Measurements from ENCODE around the gene RHOA.
"Not testable (repeated sequence)": the region's sequence is repeated elsewhere in the genome, so short reads cannot be mapped to it uniquely, and the experiment has no call there.

RHOA gene

DNA sequence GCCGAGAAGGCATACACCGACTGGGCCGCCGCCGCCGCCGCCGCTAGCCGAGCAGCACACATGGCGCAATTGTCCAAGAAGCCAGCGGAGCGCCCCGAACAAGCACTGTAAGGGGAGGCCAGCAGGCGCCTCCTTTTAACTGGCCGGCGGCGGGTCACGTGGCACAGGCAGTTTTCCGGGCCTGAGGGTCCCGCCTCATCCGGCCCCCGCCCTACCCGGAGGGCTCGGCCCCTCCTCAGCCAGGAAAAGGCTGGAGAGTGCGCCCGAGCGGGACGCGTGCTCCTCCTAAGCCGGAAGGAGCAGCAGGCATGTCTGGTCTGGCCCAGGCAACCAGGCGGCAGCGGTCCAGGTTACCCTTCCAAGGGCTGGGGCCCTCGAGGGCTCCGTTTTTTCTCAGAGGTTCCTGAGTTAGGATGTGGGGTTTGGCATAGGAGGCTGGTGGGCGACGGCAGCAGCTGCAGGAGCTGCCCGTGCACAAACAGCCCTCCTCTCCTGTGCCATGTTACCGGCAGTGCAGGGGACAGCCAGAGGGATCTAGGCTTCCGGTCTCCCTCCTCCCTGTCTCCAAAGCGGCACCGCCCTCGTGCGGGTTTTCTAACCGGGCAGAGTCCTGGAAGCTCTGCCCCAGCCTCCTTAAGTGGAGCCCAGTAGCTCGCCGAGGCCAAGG, 53.4 kb downstream of the RHOA start, which contains the start of gene GPX1:
TSS of gene GPX1 (minus strand) at position 137 of the 667 bp plus-strand sequence. CDS start at position 62, 75 bp downstream.
- DNase-seq (ENCODE audit: insufficient read length), result peak; percentile 87
- peak; percentile 86 for FAIRE-seq

DNA sequence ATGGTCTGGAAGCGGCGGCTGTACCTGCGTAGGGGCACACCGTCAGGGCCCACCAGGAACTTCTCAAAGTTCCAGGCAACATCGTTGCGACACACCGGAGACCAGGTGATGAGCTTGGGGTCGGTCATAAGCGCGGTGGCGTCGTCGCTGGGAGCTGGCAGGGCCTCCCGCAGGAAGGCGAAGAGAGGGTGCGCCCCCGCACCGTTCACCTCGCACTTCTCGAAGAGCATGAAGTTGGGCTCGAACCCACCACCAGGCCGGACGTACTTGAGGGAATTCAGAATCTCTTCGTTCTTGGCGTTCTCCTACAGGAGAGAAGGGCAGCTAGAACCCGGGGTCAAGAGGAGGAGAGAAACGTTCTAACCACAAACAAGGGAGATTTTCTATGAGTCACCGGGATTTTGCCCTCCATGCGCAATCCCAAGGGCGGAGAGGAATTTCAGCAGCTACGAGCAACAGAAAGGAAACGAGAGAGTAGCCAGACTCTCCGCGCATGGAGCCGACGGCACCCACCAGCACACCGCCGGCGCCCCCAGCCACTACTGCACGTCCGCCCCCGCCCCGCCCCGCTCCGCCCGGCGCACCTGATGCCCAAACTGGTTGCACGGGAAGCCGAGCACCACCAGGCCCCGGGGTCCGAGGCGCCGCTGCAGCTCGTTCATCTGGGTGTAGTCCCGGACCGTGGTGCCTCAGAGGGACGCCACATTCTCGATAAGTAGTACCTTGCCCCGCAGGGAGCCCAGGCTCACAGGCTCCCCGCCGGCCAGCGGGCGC, 54.1 kb downstream of the RHOA start:
- peak; percentile 87 for FAIRE-seq
- not testable (repeated sequence) for DNase-seq (ENCODE audit: insufficient read length)

More for the DNA sequence above, 53.4 kb downstream of the RHOA start, which contains the start of gene GPX1:
- TF ChIP-seq POLR2A (IDR thresholded peaks at IDR 0.05; ENCODE audit: low read depth, low read length) (peak; percentile 91), TAF1 (IDR thresholded peaks at IDR 0.05; ENCODE audit: borderline replicate concordance, low read depth, low read length) (no peak; the same call in 1 of the 2 replicates), POLR2AphosphoS5 (IDR thresholded peaks at IDR 0.05; ENCODE audit: low read depth, low read length) (peak; percentile 89)

DNA sequence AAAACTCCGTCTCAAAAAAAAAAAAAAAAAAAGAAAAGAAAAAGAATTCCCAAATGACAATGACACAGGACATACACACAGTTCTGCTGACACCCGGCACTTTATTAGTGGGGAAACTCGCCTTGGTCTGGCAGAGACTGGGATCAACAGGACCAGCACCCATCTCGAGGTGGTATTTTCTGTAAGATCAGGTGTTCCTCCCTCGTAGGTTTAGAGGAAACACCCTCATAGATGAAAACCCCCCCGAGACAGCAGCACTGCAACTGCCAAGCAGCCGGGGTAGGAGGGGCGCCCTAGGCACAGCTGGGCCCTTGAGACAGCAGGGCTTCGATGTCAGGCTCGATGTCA, 54.7 kb downstream of the RHOA start:
- not testable (repeated sequence) for FAIRE-seq; DNase-seq (ENCODE audit: insufficient read length)

DNA sequence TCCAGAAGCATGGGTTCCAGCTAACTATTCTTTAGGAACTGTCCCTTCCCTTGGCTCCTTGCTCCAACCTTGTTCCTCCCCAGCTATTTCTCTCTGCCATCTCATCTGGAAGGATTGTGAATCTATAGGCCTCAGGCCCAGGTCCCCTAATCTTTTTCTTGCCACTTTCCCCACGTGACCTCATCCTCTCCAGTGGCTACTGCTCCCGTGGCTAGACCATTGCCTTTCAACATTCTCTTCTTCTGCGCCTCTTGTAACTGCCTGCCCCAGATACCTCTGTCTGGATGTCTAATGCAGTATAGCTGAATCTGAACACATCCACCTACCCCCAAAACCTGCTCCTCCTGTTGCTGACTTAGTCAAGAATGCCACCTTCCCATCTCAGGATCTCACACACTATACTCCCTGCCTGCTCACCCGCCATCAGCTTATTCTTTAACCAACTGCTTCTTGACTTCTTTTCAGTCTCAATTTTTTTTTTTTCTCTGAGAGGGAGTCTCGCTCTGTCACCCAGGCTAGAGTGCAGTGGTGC, 58.8 kb downstream of the RHOA start:
- FAIRE-seq (peak; percentile 36), DNase-seq (ENCODE audit: insufficient read length) (no peak)
- TF ChIP-seq POLR2A (IDR thresholded peaks at IDR 0.05; ENCODE audit: low read depth, low read length) (no peak), TAF1 (IDR thresholded peaks at IDR 0.05; ENCODE audit: borderline replicate concordance, low read depth, low read length) (no peak), POLR2AphosphoS5 (IDR thresholded peaks at IDR 0.05; ENCODE audit: low read depth, low read length) (no peak)

DNA sequence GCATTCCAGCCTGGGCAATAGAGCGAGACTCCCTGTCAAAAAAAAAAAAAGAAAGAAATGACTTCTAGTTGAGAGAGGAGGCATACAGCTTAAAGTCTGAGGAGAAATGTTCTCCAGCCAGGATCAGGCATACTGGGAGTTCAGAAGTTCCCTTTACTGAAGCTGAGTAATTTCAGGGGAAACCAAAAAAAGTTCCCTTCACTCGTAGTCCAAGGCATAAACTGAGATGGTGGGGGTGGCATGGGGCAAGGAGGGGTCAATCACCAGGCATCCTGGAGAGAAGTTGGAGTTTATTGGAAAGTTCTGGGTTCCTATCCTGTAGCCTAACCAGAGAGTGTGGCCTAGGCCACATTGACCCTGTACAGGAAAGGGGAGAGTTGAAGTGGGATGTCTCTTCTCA, 59.5 kb downstream of the RHOA start:
- TF ChIP-seq POLR2A (IDR thresholded peaks at IDR 0.05; ENCODE audit: low read depth, low read length) (no peak), TAF1 (IDR thresholded peaks at IDR 0.05; ENCODE audit: borderline replicate concordance, low read depth, low read length) (no peak), POLR2AphosphoS5 (IDR thresholded peaks at IDR 0.05; ENCODE audit: low read depth, low read length) (no peak)
- no peak for DNase-seq (ENCODE audit: insufficient read length)
- no peak for FAIRE-seq

DNA sequence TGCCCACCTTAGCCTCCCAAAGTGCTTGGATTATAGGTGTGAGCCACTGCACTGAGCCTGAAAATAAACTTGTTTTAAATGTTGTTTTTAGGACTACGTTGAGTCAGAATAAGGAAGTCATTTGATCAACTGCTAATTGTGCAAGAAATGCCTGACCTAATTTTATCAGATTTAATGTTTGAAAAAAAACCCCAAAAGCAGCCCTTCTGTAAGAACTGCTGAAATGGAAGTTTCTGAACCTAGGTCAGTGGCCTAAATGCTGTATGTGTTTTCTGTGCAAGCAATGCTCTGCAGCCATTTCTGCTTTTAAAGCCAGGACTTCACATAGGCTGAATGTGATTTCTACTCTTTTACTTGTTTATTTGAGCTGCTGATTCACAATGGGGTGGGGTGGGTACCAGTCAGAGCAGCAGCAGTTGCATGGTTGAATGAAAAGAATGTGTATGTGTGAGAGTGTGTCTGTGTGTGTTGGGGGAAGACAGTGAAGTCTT, 60.2 kb downstream of the RHOA start:
- no peak for FAIRE-seq
- no peak for DNase-seq (ENCODE audit: insufficient read length)
- TF ChIP-seq POLR2AphosphoS5 (IDR thresholded peaks at IDR 0.05; ENCODE audit: low read depth, low read length) (no peak), TAF1 (IDR thresholded peaks at IDR 0.05; ENCODE audit: borderline replicate concordance, low read depth, low read length) (no peak), POLR2A (IDR thresholded peaks at IDR 0.05; ENCODE audit: low read depth, low read length) (no peak)

DNA sequence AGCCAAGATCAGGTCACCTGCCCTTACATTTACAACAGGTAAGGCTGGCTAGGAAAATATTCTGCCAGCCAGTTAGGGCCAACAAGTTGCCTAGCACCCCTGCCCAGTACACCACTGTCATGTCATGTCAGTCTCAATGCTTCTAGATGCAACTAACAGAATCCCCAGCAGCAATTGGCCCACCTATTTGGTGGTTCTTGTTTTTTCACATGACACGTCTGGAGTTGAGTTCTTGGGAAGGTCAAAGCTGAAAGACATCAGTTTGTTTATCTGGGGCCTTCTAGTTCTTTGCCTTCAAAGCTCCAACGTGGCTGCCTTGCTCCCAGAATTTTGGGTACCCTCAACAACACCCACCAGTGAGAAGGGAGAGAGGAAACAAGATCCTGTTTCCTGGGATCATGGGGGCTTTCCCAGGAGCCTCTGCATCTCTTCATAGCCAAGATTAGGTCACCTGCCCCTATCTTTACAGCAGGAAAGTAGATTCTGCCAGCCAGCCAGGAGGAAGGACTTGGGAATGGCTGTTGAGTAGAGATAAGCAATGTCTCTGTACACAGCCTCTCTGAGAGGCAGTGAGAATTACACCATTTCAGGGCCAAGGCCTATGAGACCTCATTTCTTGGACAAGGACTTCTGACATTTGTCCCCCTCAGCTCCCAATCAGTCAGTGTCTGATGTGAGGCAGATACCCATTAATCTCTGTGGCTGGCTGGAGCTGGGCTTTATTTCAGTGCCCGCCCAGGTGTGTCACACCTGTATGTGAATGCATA, 62.2 kb downstream of the RHOA start:
- DNase-seq (ENCODE audit: insufficient read length), result no peak
- no peak for TF ChIP-seq POLR2A (IDR thresholded peaks at IDR 0.05; ENCODE audit: low read depth, low read length)
- TF ChIP-seq POLR2AphosphoS5 (IDR thresholded peaks at IDR 0.05; ENCODE audit: low read depth, low read length), result no peak
- TF ChIP-seq TAF1 (IDR thresholded peaks at IDR 0.05; ENCODE audit: borderline replicate concordance, low read depth, low read length), result no peak
- FAIRE-seq, result no peak

DNA sequence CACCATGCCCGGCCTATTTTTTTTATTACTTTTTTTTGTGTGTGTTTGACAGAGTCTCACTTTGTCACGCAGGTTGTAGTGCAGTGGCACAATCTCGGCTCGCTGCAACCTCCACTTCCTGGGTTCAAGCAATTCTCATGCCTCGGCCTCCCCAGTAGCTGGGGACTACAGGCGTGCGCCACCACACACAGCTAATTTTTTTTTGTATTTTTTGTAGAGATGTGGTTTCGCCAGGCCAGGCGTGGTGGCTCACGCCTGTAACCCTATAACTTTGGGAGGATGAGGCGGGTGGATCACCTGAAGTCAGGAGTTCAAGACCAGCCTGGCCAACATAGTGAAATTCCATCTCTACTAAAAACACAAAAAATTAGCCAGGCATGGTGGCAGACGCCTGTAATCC, 63.4 kb downstream of the RHOA start:
- DNase-seq (ENCODE audit: insufficient read length); FAIRE-seq: not testable (repeated sequence)

DNA sequence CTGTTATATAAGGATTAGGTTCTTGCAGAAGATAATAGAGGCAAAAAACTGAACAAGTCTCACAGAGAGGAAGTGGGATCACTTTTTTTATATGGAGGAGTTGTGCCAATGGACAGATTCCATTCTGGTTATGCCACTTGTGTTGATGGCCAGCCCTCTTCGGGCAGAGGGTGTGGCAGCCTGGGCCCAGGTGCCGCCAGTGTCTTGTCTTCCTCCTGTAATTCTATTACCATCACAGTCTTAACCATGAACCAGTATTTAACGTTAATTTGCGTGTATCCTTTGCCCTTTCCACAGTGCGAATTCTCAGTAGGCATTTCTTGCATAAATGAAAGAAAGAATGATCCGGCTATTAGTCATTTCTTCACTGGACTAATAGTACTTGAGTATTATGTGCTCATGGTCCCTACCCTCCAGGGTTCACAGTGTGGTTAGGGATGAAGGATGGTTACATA, 65.0 kb downstream of the RHOA start:
- no peak for DNase-seq (ENCODE audit: insufficient read length)
- no peak for FAIRE-seq
- TF ChIP-seq POLR2AphosphoS5 (IDR thresholded peaks at IDR 0.05; ENCODE audit: low read depth, low read length) (no peak), TAF1 (IDR thresholded peaks at IDR 0.05; ENCODE audit: borderline replicate concordance, low read depth, low read length) (no peak), POLR2A (IDR thresholded peaks at IDR 0.05; ENCODE audit: low read depth, low read length) (no peak)

DNA sequence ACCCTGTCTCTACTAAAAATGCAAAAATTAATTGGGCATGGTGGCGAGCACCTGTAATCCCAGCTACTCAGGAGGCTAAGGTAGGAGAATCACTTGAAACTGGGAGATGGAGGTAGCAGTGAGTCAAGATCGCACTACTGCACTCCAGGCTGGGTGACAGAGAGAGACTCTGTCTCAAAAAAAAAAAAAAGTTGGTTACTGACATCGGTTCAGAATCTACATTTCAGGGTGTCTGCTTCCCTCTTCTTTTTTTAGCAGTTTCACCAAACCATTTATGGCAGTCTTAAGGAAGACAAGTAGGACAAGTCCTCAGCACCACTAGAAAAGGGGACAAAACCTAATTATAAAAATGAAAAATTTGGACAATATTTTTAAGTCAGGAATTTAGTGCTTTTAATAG, 68.6 kb downstream of the RHOA start:
- DNase-seq (ENCODE audit: insufficient read length) (no peak), FAIRE-seq (no peak)
- TF ChIP-seq POLR2A (IDR thresholded peaks at IDR 0.05; ENCODE audit: low read depth, low read length) (no peak), TAF1 (IDR thresholded peaks at IDR 0.05; ENCODE audit: borderline replicate concordance, low read depth, low read length) (no peak)

DNA sequence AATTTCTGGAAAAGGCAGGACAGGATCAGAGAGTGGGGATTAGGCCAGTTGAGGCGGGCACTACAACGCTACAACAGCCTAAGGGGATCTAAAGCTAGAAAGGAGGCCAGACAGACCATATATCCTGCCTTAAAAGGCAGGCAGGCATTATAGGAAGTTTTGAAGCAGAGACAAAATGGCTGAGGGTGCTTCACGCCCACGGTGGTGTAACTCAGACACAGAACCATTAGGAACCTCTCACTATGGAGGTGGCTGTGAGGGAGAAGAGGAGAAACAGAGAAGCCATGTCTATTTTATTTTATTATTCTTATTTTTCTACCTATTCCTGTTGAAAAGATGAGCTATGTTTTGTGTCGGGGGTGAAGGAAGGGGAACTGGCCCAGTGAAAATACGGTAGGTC, 69.8 kb downstream of the RHOA start:
- TF ChIP-seq POLR2A (IDR thresholded peaks at IDR 0.05; ENCODE audit: low read depth, low read length) (no peak), TAF1 (IDR thresholded peaks at IDR 0.05; ENCODE audit: borderline replicate concordance, low read depth, low read length) (no peak), POLR2AphosphoS5 (IDR thresholded peaks at IDR 0.05; ENCODE audit: low read depth, low read length) (no peak)
- FAIRE-seq (no peak), DNase-seq (ENCODE audit: insufficient read length) (no peak)

All from GM12892 (cell line).